ENCODE data around the gene RND2.
"Not testable (repeated sequence)": the region's sequence is repeated elsewhere in the genome, so short reads cannot be mapped to it uniquely, and the experiment has no call there.

Gene RND2

GRCh38 chr17:43027091-43028032 lies 2.3 kb downstream of the RND2 start:
- no peak for DNase-seq

DNA sequence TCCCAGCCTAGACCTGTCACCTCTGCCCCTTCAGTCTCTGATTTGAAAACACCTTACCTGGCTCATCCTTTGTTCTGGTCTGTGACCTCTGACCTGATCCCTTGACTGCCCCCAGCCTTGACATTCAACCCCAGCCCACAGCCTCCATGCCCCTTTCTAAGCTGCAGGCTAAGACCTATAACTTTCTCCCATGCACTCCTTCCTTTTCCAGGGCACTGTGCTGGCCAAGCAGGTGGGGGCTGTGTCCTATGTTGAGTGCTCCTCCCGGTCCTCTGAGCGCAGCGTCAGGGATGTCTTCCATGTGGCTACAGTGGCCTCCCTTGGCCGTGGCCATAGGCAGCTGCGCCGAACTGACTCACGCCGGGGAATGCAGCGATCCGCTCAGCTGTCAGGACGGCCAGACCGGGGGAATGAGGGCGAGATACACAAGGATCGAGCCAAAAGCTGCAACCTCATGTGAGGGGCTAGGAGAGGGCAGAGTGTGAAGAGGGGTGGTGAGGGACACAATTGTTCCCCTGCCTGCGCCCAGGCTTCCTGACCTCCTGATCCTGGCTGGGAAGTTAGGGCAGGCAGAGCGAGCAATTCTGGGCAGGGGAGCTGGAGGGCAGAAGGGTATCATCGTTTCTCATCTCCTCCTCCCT lies 3.3 kb downstream of the RND2 start:
- DNase-seq, result no peak

GRCh38 chr17:43030137-43030767 lies 5.2 kb downstream of the RND2 start:
- no peak for DNase-seq

GRCh38 chr17:43031666-43032065 lies 6.6 kb downstream of the RND2 start:
- DNase-seq, result no peak

DNA sequence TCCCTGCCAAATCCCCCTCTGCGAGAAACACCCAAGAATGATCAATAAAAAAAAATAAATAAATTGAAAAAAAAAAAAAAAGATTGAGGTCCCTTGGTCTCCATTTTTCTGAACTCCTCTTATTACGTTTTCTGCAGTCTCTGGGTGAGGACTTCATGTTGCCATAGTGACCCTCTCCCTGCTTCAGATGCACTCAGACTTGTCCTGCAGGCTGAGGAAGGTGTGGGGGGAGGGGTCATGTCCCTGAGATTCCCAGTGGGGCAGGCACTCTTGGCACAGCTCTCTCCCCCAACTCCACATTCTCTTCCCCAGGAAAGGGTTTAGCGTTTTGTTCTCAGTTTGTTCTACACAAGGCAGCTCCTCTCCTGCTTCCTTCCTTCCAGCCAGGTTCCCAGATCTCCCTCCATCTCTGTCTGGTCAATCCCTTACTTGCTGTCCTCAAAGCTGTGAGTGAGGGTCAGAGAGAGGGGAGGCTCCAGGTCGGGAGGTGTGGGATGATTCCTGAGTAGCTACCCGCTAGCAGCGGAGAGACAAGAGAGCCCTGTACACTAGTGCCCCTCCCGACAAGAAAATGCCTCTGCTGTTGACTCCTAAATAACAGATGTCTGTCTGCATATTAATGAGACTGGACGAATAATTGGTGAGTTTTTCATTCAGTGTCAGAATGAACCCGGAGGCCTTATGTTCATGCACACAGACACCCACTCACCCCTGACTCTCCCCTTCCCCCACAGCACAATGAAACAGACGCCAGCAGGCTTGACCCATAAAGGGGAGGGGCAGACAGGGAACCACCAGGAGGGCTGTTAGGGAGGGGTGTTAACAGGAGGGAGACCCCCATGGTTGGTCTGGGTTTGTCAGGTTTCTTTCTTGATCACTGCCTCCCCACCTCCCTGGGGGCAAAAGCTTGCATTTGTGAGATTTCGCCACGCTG lies 9.2 kb downstream of the RND2 start:
- DNase-seq, result peak; percentile 10

DNA sequence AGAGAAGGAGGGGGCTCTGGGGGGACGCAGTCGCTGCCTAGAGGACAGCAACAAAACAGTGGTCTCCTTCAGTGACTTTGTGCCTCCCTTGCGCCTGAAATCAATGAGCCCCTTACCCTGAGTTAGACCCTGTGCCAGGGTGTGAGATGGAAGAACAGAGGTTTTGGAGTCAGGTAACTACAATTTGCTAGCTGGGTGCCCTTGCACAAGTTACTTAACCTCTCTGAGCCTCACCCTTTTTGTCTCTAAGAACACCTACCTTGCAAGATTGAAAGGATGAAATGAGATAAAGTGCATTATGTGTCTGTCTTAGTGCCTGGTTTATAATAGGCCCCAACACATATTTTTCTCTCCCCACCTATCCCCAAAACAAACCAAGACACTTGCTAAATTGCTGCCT lies 9.9 kb downstream of the RND2 start:
- no peak for DNase-seq

GRCh38 chr17:43039646-43040045 lies 14.6 kb downstream of the RND2 start:
- no peak for DNase-seq

- DNase-seq, result no peak
These were observed 15.6 kb downstream of the RND2 start for GRCh38 chr17:43040655-43041054.

GRCh38 chr17:43042025-43042628 lies 17.1 kb downstream of the RND2 start:
- no peak for DNase-seq

DNA sequence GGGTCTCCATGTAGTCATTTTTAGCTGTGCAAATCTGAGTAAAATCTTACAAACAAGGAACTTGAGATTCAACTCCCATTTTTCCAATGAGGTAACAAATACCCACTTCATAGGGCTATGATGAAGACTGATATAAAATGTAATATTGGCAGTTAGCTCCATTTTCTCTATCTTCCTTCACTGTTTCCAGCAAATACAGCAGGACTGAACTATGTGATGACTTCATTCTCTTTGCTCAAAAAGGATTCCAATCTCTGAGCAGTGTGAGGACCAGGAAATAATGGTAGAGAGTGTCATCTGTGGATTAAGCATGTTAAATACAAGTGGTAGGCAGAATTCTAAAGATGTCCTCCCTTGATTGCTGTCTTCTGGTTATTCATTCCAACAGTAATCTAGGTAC lies 18.3 kb downstream of the RND2 start:
- no peak for DNase-seq

DNA sequence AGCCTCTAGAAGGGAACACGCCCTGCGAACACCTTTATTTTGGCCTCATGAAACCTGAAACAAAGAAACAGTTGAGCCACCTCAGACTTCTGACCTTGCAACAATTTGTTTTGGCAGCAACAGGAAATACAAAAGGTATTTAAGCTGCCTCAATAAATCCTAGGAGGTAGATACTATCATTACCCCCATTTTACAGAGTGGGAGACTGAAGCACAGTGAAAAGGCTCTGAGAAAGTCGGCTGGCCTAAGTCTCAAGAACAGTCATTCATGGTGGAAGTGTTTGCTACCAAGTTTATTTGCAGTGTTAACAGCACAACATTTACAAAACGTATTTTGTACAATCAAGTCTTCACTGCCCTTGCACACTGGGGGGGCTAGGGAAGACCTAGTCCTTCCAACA lies 19.0 kb downstream of the RND2 start:
- DNase-seq, result no peak

DNA sequence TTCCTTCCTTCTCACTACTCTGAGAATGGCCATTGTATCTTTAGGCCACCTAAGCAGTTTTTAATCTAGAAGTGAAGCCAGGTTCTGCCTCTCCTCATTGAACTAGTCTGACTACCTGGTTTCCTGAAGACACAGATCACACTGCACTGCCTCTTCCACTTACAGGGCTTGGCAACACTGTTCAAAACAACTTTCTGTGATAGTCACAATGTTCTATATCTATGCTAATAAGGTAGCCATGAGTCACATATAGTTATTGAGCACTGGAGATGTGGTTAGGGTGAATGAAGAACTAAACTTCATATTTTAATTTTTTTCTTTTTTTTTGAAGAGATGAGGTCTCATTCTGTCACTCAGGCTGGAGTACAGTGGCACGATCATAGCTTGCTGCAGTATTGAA lies 26.9 kb downstream of the RND2 start:
- DNase-seq, result no peak

- not testable (repeated sequence) for DNase-seq
These were observed 28.0 kb downstream of the RND2 start for GRCh38 chr17:43053008-43053407.

DNA sequence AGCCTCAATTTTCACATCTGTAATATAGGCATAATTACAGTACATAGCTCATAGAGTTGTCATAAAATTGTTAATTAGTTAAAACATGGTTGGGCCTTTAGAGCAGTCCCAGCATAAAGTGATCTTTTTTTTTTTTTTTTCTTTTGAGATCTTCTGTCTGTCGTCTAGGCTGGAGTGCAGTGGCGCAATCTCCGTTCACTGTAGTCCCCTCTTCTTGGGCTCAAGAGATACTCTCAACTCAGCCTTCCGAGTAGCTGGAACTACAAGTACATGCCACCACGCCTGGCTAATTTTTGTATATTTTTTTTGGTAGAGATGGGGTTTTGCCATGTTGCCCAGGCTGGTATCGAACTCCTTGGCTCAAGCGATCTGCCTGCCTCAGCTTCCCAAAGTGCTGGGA lies 31.0 kb downstream of the RND2 start:
- no peak for DNase-seq

GRCh38 chr17:43062984-43063638 lies 38.1 kb downstream of the RND2 start:
- DNase-seq, result no peak

- DNase-seq, result no peak
These were observed 43.7 kb downstream of the RND2 start for GRCh38 chr17:43068570-43069367.

GRCh38 chr17:43069368-43069898 lies 44.4 kb downstream of the RND2 start:
- DNase-seq, result no peak

DNA sequence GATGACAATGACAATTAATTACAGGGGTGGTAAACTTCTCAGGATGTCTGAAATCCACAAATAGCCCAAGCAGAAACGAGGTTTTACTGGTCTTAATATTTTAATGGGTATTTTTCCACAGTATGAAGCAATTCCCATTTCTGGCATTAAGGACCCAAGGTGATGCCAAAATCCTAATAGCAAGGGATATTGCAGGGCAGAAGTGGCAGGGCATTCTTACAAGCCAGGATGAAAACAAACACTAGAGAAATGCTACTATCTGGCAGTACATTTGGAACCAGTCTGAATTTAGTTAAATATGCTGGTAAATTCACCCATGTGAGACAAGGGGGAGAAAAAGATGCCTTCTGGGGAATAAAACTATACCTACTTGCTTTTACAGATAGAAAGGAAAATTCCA lies 45.2 kb downstream of the RND2 start:
- DNase-seq, result no peak

DNA sequence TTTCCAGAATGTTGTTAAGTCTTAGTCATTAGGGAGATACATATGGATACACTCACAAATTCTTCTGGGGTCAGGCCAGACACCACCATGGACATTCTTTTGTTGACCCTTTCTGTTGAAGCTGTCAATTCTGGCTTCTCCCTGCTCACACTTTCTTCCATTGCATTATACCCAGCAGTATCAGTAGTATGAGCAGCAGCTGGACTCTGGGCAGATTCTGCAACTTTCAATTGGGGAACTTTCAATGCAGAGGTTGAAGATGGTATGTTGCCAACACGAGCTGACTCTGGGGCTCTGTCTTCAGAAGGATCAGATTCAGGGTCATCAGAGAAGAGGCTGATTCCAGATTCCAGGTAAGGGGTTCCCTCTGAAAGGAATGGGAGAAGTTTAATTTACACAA lies 45.8 kb downstream of the RND2 start:
- no peak for DNase-seq

GRCh38 chr17:43074869-43075268 lies 49.8 kb downstream of the RND2 start:
- no peak for DNase-seq

All from NCI-H1105 treated with DMSO at 0.1 percent for 48 hours (cell line).